ENCODE measurements around the gene CD86.
"Not testable (repeated sequence)": the region's sequence is repeated elsewhere in the genome, so short reads cannot be mapped to it uniquely, and the experiment has no call there.

CD86 gene

GRCh38 chr3:122151480-122151879, 96.3 kb downstream of the CD86 start:
- no peak for DNase-seq (ENCODE audit: low read depth in 2 of 2)

GRCh38 chr3:122164983-122165382, 109.8 kb downstream of the CD86 start:
- DNase-seq (ENCODE audit: low read depth in 2 of 2) = not testable (repeated sequence)

DNA sequence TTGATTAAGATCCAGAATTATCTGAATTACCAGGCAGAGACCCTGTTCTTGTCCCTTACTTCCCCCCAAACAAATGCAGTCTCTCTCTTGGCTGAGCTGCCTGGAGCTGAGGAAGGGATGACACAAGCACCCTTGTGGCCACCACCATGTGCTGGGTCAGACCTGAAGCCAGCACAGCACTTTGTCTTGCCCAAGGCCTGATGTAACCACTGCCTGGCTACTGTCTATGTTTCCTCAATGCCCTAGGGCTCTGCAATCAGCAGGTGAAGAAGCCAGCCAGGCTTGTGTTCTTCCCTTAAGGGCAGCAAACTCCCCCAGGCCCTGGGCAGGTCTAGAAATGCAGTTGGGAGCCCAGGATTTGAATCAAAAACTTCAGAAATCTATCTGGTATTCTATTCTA, 112.5 kb downstream of the CD86 start:
- no peak for DNase-seq (ENCODE audit: low read depth in 2 of 2)

GRCh38 chr3:122168044-122168443, 112.9 kb downstream of the CD86 start:
- DNase-seq (ENCODE audit: low read depth in 2 of 2) = no peak

DNA sequence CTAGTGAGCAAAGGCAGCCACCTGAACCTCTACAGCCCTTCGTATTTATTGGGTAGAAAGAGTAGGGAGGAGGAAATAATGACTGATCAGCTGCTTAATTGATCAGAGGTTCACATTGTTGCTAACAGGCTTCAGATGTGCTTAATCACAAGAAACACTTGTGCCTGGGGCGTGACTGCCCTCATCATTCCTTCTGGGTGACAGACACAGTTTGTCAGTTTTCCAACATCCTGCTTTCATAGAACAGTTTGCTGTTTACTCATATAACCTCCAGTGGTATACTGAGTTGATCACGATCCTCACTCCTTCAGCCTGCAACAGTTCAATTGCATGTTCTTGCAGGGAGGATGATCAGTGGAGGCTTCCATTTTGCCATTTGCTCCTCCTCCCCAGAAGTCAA, 114.7 kb downstream of the CD86 start:
- DNase-seq (ENCODE audit: low read depth in 2 of 2) = no peak
